CD14-positive monocyte (primary cell): ENCODE data around the gene MYO1H. TPM values are rescaled to one million over a fixed set of nuclear protein-coding genes. Genes with fewer than 3 reads are reported as not detected.

Experiments used
- DNase-seq, 3 donors: peaks; one replicate each; pipeline ENCODE4 v3.0.0-alpha.2; 2011 to 2022
- H2AFZ ChIP-seq: 2 replicates; pipeline ENCODE4 v1.6.0; 2012; ENCODE audit warnings: mild to moderate bottlenecking, low read depth, low read length, inconsistent platforms; ENCODE audit not compliant: insufficient read depth, poor library complexity, severe bottlenecking
- H3K27ac ChIP-seq, 2 donors: 1 replicate in 1 of 2; 2 replicates in 1 of 2; pipeline ENCODE4 v1.5.1; 2012 to 2013; ENCODE audit warnings: low read length in 2 of 2, control low read depth in 1 of 2, inconsistent platforms in 1 of 2, low read depth in 1 of 2, mild to moderate bottlenecking in 1 of 2
- H3K27me3 ChIP-seq, 2 donors: one replicate each; pipeline versions ENCODE4 v1.6.0 to v1.6.1; 2011 to 2013; ENCODE audit warnings: low read length in 2 of 2; ENCODE audit not compliant: control insufficient read depth in 2 of 2, insufficient read depth in 2 of 2
- H3K36me3 ChIP-seq, 2 donors: replicated peaks in 1 of 2; 1 replicate in 1 of 2; 2 replicates in 1 of 2; pipeline versions ENCODE4 v1.5.1 to v1.6.1; 2012 to 2013; ENCODE audit warnings: low read length in 2 of 2, control low read depth in 1 of 2, inconsistent platforms in 1 of 2, mild to moderate bottlenecking in 1 of 2; ENCODE audit not compliant: insufficient read depth in 2 of 2, control insufficient read depth in 1 of 2
- H3K4me1 ChIP-seq, 2 donors: 1 replicate in 1 of 2; 2 replicates in 1 of 2; pipeline versions ENCODE4 v1.5.1 to v1.6.1; 2012 to 2013; ENCODE audit warnings: low read length in 2 of 2, control low read depth in 1 of 2, inconsistent platforms in 1 of 2, mild to moderate bottlenecking in 1 of 2, moderate library complexity in 1 of 2; ENCODE audit not compliant: insufficient read depth in 2 of 2, control insufficient read depth in 1 of 2
- H3K4me2 ChIP-seq: replicated peaks from 2 replicates; pipeline ENCODE3; 2012; ENCODE audit warnings: low read length, moderate library complexity, mild to moderate bottlenecking; ENCODE audit not compliant: poor library complexity, severe bottlenecking; ENCODE audit errors: extremely low read depth
- H3K4me3 ChIP-seq, 3 experiments: fragments of 200-600 bp in 1 of 3; sonication (generic) in 1 of 3; replicated peaks in 1 of 3; 1 replicate in 2 of 3; 2 replicates in 1 of 3; pipeline ENCODE4 v1.5.1; 2011 to 2013; ENCODE audit warnings: low read length in 3 of 3, mild to moderate bottlenecking in 3 of 3, control low read depth in 2 of 3, low read depth in 2 of 3, inconsistent platforms in 1 of 3, moderate library complexity in 1 of 3
- H3K79me2 ChIP-seq: 2 replicates; pipeline ENCODE4 v1.6.0; 2012; ENCODE audit warnings: mild to moderate bottlenecking, control low read depth, inconsistent platforms, low read length, moderate library complexity; ENCODE audit not compliant: insufficient read depth
- H3K9ac ChIP-seq: 2 replicates; pipeline ENCODE4 v1.6.0; 2017; ENCODE audit warnings: low read length, mild to moderate bottlenecking; ENCODE audit not compliant: insufficient read depth, poor library complexity, severe bottlenecking
- H3K9me3 ChIP-seq, 2 donors: replicated peaks in 1 of 2; 1 replicate in 1 of 2; 2 replicates in 1 of 2; pipeline versions ENCODE4 v1.5.1 to v1.6.1; 2012 to 2013; ENCODE audit warnings: low read length in 2 of 2, control low read depth in 1 of 2; ENCODE audit not compliant: control insufficient read depth in 1 of 2, insufficient read depth in 1 of 2
- H4K20me1 ChIP-seq: 2 replicates; pipeline ENCODE4 v1.6.0; 2012; ENCODE audit warnings: mild to moderate bottlenecking, low read length, control low read depth, moderate library complexity; ENCODE audit not compliant: insufficient read depth
- H3K27ac Mint-ChIP-seq, 7 donors: one replicate each; pipeline ENCODE4 v1.8.0; 2020; ENCODE audit warnings: mild to moderate bottlenecking in 7 of 7, mixed read lengths in 7 of 7, moderate library complexity in 6 of 7, inconsistent platforms in 2 of 7
- H3K27me3 Mint-ChIP-seq, 3 donors: one replicate each; pipeline ENCODE4 v1.8.0; 2021 to 2022; ENCODE audit warnings: low read depth in 3 of 3, mild to moderate bottlenecking in 3 of 3, mixed read lengths in 3 of 3, moderate library complexity in 3 of 3, inconsistent platforms in 1 of 3
- H3K36me3 Mint-ChIP-seq, 2 donors: one replicate each; pipeline ENCODE4 v1.8.0; 2020; ENCODE audit warnings: mixed read lengths in 2 of 2, inconsistent platforms in 1 of 2, mild to moderate bottlenecking in 1 of 2
- H3K4me1 Mint-ChIP-seq: one replicate; pipeline ENCODE4 v1.8.0; 2020; ENCODE audit warnings: mild to moderate bottlenecking, mixed read lengths
- H3K4me3 Mint-ChIP-seq, 2 donors: one replicate each; pipeline ENCODE4 v1.8.0; 2020; ENCODE audit warnings: mild to moderate bottlenecking in 2 of 2, mixed read lengths in 2 of 2, moderate library complexity in 1 of 2
- H3K9me3 Mint-ChIP-seq, 7 donors: one replicate each; pipeline ENCODE4 v1.8.0; 2020 to 2022; ENCODE audit warnings: mixed read lengths in 7 of 7, mild to moderate bottlenecking in 6 of 7, moderate library complexity in 6 of 7, inconsistent platforms in 2 of 7
- WGBS: methylation state at CpG from one replicate; pipeline ENCODE4 v1.1.5; 2013; ENCODE audit warnings: missing lambda C conversion rate; ENCODE audit not compliant: insufficient coverage; 5-methylcytosine and 5-hydroxymethylcytosine counted together
- intact Hi-C, 2 donors: fragments of 100-400 bp; cut with micrococcal nuclease; formaldehyde crosslinking; loops; one replicate each; pipeline versions ENCODE4 v1.15.0 to v1.15.1; 2023
- polyA plus RNA-seq, 3 donors: library from polyadenylated mRNA; depleted of rRNA in 1 of 3; unstranded in 2 of 3; stranded (reverse) in 1 of 3; fragments of 300-500 nt in 2 of 3; fragments of >200 nt in 1 of 3; fragmentation: Illumina TruSeq in 2 of 3; gene quantifications; 1 replicate in 2 of 3; 2 replicates in 1 of 3; pipeline ENCODE4 v1.2.3, GENCODE V29; 2012 to 2021
- TF ChIP-seq, protein P1 (sequence below): fragments of 200-600 bp; IDR thresholded peaks from one replicate; pipeline ENCODE4 v1.8.0; 2022; ENCODE audit warnings: antibody characterized with exemption, mild to moderate bottlenecking

Gene MYO1H
- polyA plus RNA-seq, 3 donors: not detected

DNA sequence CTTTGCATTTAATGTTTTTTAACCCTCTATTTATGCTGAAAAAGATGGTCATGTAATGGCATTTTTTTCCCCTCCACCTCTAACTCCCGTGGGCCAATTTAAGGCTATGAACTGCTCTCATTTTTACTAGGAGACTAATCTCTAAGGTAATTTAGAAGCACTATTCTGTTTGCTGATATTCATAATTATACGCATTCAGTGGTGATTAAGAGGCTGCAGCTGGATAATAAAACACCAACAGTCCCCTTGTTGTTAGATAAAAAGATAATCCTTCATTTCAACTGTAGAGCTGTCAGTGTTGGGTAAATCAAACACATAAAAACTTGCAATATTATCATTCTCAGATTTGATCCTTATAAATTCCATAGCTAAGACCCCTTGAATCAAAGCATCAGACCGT, 8.9 kb downstream of the MYO1H start:
- no peaks in the 10 kb centered on the region for H3K79me2 ChIP-seq
- no peaks in the 10 kb centered on the region for H4K20me1 ChIP-seq
- H3K27ac ChIP-seq: no peak overlapping the region
- no peak overlapping the region for H3K9ac ChIP-seq
- no peak overlapping the region for H2AFZ ChIP-seq
- no peaks in the 10 kb centered on the region for H3K27me3 ChIP-seq
- Mint-ChIP-seq H3K36me3 (no peaks in the 10 kb centered on the region), H3K27ac (no peak overlapping the region), H3K4me3 (no peak overlapping the region), H3K9me3 (no peaks in the 10 kb centered on the region), H3K4me1 (peaks cover 4% of the 10 kb centered on the region), H3K27me3 (peaks cover 5 to 26% (median 12%) of the 10 kb centered on the region in 3 donors)
- DNase-seq: no peak
- TF ChIP-seq, protein P1, sequence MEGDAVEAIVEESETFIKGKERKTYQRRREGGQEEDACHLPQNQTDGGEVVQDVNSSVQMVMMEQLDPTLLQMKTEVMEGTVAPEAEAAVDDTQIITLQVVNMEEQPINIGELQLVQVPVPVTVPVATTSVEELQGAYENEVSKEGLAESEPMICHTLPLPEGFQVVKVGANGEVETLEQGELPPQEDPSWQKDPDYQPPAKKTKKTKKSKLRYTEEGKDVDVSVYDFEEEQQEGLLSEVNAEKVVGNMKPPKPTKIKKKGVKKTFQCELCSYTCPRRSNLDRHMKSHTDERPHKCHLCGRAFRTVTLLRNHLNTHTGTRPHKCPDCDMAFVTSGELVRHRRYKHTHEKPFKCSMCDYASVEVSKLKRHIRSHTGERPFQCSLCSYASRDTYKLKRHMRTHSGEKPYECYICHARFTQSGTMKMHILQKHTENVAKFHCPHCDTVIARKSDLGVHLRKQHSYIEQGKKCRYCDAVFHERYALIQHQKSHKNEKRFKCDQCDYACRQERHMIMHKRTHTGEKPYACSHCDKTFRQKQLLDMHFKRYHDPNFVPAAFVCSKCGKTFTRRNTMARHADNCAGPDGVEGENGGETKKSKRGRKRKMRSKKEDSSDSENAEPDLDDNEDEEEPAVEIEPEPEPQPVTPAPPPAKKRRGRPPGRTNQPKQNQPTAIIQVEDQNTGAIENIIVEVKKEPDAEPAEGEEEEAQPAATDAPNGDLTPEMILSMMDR: no peak
- no peaks in the 10 kb centered on the region for H3K9me3 ChIP-seq
- WGBS: no CpG with 5 or more reads among the region's 3 CpGs
- H3K4me1 ChIP-seq: no peaks in the 10 kb centered on the region
- intact Hi-C loops: no loop called here
- H3K4me3 ChIP-seq: no peak overlapping the region
- no peaks in the 10 kb centered on the region for H3K36me3 ChIP-seq
- H3K4me2 ChIP-seq: no peak overlapping the region

DNA sequence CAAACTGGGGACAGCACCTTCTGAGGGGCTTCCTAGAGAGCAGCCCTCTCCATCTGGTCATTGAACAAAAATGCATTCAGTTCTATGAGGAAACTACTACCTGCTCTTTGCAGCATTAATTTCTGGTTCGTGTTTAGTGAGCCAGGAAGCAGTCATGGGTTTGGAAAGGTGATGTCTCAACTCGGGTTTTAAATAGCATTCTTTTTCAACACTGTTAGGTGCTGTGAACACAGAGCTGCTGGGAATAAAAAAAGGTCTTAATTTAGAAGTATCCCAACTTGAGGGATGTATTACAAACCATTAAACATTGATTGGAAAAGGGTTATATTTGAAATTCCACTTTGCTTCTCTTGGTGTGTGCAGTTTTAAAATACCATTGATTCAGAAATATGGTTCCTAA, 9.3 kb downstream of the MYO1H start:
- TF ChIP-seq, protein P1: no peak
- H3K9ac ChIP-seq: no peak overlapping the region
- WGBS: no CpG with 5 or more reads among the region's 2 CpGs
- no peaks in the 10 kb centered on the region for H3K4me1 ChIP-seq
- H3K9me3 ChIP-seq: no peaks in the 10 kb centered on the region
- Mint-ChIP-seq H3K27me3 (peaks cover 5 to 28% (median 13%) of the 10 kb centered on the region in 3 donors), H3K9me3 (no peaks in the 10 kb centered on the region), H3K27ac (no peak overlapping the region), H3K36me3 (no peaks in the 10 kb centered on the region), H3K4me3 (no peak overlapping the region), H3K4me1 (peaks cover 4% of the 10 kb centered on the region)
- no peaks in the 10 kb centered on the region for H3K27me3 ChIP-seq
- intact Hi-C loops: no loop called here
- H4K20me1 ChIP-seq: no peaks in the 10 kb centered on the region
- H3K4me2 ChIP-seq: no peak overlapping the region
- no peak overlapping the region for H3K4me3 ChIP-seq
- no peaks in the 10 kb centered on the region for H3K36me3 ChIP-seq
- no peak for DNase-seq
- H3K79me2 ChIP-seq: no peaks in the 10 kb centered on the region
- no peak overlapping the region for H3K27ac ChIP-seq
- no peak overlapping the region for H2AFZ ChIP-seq
